Natural killer cell treated with Interleukin-12 subunit alpha and Interleukin-12 subunit beta and Interleukin-15 and Interleukin-18, amount 100 ng/mL, for 72 hours (primary cell): ENCODE results near the gene EXOSC5. TPM values are rescaled to one million over a fixed set of nuclear protein-coding genes. Genes with fewer than 3 reads are reported as not detected.

Experiments used
- ATAC-seq, 2 donors: fragments of 150-1000 bp; cut with Tn5 transposase in 1 of 2; sonication (Bioruptor Pico), chemical (Tn5 transposase) in 1 of 2; 2 replicates each; pipeline ENCODE4 v1.10.0; 2021
- DNase-seq: peaks from one replicate; pipeline ENCODE4 v3.0.0; 2022; ENCODE audit warnings: low spot score
- H3K27ac Mint-ChIP-seq, 2 donors: 1 replicate in 1 of 2; 2 replicates in 1 of 2; pipeline ENCODE4 v1.8.0; 2022; ENCODE audit warnings: mixed read lengths in 2 of 2, mild to moderate bottlenecking in 1 of 2, moderate library complexity in 1 of 2
- H3K27me3 Mint-ChIP-seq, 2 donors: 1 replicate in 1 of 2; 2 replicates in 1 of 2; pipeline ENCODE4 v1.8.0; 2022; ENCODE audit warnings: mixed read lengths in 2 of 2
- H3K36me3 Mint-ChIP-seq: one replicate; pipeline ENCODE4 v1.8.0; 2022; ENCODE audit warnings: mixed read lengths
- H3K4me1 Mint-ChIP-seq, 2 donors: 1 replicate in 1 of 2; 2 replicates in 1 of 2; pipeline ENCODE4 v1.8.0; 2022; ENCODE audit warnings: low read depth in 2 of 2, mixed read lengths in 2 of 2, mild to moderate bottlenecking in 1 of 2
- H3K4me3 Mint-ChIP-seq: one replicate; pipeline ENCODE4 v1.8.0; 2022; ENCODE audit warnings: mixed read lengths
- H3K9me3 Mint-ChIP-seq: 2 replicates; pipeline ENCODE4 v1.8.0; 2022; ENCODE audit warnings: mixed read lengths
- total RNA-seq, 2 donors: library from RNA; stranded (reverse); gene quantifications; one replicate each; pipeline ENCODE4 v1.2.3, GENCODE V29; 2022

The EXOSC5 gene
- total RNA-seq, 2 donors from 2014 or later = 31.5 to 56.6 TPM

DNA sequence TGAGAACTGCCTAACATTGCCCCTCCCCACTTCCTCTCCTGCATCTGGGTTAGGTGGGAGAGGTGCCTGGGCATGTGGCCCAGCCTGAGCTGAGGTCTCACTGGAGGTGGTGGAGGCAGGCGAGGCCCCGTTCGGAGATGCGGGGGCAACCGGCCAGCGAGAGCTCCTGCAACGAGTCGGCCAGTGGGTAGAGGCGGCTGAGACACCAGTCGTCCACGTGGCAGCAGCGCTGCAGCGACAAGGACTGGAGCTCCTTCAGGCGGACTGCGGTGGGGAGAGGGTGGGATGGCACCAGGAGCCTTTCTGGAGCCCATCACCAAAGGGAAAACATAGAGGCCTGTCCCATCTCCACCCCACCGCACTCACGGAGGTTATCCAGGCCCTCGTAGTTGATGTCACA, 36.0 kb upstream of the EXOSC5 start:
- H3K27ac Mint-ChIP-seq = no peak overlapping the region
- no peaks in the 10 kb centered on the region for H3K9me3 Mint-ChIP-seq
- no peaks in the 10 kb centered on the region for H3K27me3 Mint-ChIP-seq
- DNase-seq = no peak
- no peak for ATAC-seq
- H3K4me1 Mint-ChIP-seq = peaks cover 15 to 20% of the 10 kb centered on the region in 2 donors
- peaks cover 6% of the 10 kb centered on the region for H3K36me3 Mint-ChIP-seq
- no peak overlapping the region for H3K4me3 Mint-ChIP-seq

GRCh38 chr19:41431426-41432386, 34.5 kb upstream of the EXOSC5 start:
- peaks cover 24 to 26% of the 10 kb centered on the region in 2 donors for H3K4me1 Mint-ChIP-seq
- H3K27ac Mint-ChIP-seq = no peak overlapping the region
- H3K27me3 Mint-ChIP-seq = no peaks in the 10 kb centered on the region
- no peaks in the 10 kb centered on the region for H3K9me3 Mint-ChIP-seq
- no peak for DNase-seq
- peaks cover 6% of the 10 kb centered on the region for H3K36me3 Mint-ChIP-seq
- ATAC-seq = no peak
- no peak overlapping the region for H3K4me3 Mint-ChIP-seq

DNA sequence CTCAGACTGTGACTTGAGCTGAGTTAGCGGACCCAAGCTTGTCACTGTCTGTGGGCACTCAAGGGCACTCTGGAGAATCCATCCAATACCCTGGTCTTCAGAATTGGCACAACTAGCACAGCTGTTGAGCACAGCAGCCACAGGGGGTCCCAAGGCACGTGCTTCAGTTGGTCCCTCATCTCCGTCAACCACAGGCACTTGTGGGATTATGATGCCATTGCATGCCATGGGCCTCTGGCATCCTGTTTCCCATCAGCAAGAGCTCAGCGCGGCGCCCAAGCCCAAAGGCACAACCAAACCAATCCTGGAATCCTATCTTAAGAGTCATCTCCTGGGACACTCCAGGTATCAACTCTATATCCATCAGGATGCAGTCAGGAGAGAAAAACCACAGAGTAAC, 33.8 kb upstream of the EXOSC5 start:
- Mint-ChIP-seq H3K4me3 (no peak overlapping the region), H3K9me3 (no peaks in the 10 kb centered on the region), H3K36me3 (peaks cover 6% of the 10 kb centered on the region), H3K27ac (no peak overlapping the region), H3K27me3 (no peaks in the 10 kb centered on the region), H3K4me1 (peaks cover 24 to 26% of the 10 kb centered on the region in 2 donors)
- no peak for DNase-seq
- no peak for ATAC-seq

DNA sequence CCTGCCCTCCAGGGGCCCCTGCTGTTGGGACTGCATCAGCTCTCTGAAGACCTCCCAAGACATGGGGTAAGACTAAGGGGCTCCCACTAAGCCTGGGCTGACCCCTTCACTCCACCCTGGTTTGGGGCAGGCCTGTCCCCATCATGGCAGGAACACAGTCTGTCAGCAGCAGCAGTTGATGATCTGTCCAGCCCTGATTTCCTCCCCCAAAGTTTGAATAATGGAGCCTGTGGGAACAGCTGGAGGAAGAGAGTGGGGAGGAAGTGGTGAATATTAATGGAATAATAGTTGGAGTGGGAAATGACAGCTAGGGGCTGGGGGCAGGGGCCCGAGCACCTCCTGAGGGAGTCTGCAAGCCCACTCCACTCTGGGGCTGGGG, 31.3 kb upstream of the EXOSC5 start:
- Mint-ChIP-seq H3K9me3 (no peaks in the 10 kb centered on the region), H3K36me3 (peaks cover 6% of the 10 kb centered on the region), H3K27me3 (no peaks in the 10 kb centered on the region), H3K4me3 (no peak overlapping the region), H3K4me1 (peaks cover 19 to 25% of the 10 kb centered on the region in 2 donors), H3K27ac (peak overlapping the region; percentile 89 to 96)
- ATAC-seq (no peak), DNase-seq (no peak)

GRCh38 chr19:41427647-41428480, 30.7 kb upstream of the EXOSC5 start:
- DNase-seq (no peak), ATAC-seq (peak; percentile 45 to 62)
- no peaks in the 10 kb centered on the region for H3K9me3 Mint-ChIP-seq
- peaks cover 19 to 25% of the 10 kb centered on the region in 2 donors for H3K4me1 Mint-ChIP-seq
- peaks cover 6% of the 10 kb centered on the region for H3K36me3 Mint-ChIP-seq
- H3K4me3 Mint-ChIP-seq = peak overlapping the region; percentile 90
- peak overlapping the region; percentile 89 to 96 for H3K27ac Mint-ChIP-seq
- H3K27me3 Mint-ChIP-seq = no peaks in the 10 kb centered on the region

GRCh38 chr19:41426952-41427646, 29.9 kb upstream of the EXOSC5 start, which contains the start of gene B3GNT8:
TSS of gene B3GNT8 (minus strand) at chr19:41427374. CDS start at chr19:41426778, 596 bp downstream.
- Mint-ChIP-seq H3K9me3 (no peaks in the 10 kb centered on the region), H3K4me3 (peak within 1 kb of the TSS; percentile 90), H3K27me3 (no peaks in the 10 kb centered on the region), H3K36me3 (peaks cover under 1% of the 10 kb centered on the region), H3K4me1 (peaks cover 19 to 25% of the 10 kb centered on the region in 2 donors), H3K27ac (peak within 1 kb of the TSS; percentile 89 to 96)
- ATAC-seq (peak; percentile 78 to 79), DNase-seq (no peak)

DNA sequence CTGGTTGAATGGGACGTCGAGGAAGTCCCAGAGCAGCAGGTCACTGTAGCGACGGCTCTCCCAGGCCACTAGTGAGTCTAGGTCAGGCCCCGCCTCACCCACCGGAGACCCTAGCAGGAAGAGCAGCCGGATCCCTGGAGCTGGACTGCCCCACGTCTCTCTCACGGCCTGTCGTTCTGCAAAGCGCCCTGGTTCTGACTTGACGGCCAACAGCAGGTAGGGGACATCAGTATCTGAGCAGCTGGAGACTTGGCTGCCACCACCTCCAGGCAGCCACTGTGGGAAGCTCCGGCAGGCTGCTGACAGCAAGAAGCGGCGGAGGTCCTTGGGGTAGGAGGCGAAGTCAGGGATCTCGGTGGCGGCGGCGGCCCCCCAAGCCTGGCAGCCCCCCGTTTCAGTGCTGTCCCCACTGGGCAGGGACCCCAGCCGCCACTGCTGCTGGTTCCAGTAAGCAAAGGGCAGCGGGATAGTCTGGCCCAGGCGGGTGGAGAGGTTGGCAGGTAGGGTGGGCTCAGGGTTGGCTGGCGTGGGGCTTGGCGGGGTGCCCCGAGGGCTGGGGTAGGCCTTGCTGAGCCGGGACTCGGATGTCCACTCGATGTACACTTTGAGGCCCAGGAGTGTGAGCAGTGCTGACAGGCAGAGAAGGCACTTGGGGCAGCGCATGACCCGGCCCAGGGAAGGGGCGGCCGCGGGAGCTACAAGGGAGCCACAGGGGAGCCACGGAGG, 29.1 kb upstream of the EXOSC5 start:
- no peaks in the 10 kb centered on the region for H3K27me3 Mint-ChIP-seq
- H3K9me3 Mint-ChIP-seq = no peaks in the 10 kb centered on the region
- ATAC-seq = no peak
- DNase-seq = no peak
- H3K36me3 Mint-ChIP-seq = no peaks in the 10 kb centered on the region
- H3K27ac Mint-ChIP-seq = peak overlapping the region; percentile 89 to 96
- peak overlapping the region; percentile 90 for H3K4me3 Mint-ChIP-seq
- H3K4me1 Mint-ChIP-seq = peaks cover 19 to 28% of the 10 kb centered on the region in 2 donors

DNA sequence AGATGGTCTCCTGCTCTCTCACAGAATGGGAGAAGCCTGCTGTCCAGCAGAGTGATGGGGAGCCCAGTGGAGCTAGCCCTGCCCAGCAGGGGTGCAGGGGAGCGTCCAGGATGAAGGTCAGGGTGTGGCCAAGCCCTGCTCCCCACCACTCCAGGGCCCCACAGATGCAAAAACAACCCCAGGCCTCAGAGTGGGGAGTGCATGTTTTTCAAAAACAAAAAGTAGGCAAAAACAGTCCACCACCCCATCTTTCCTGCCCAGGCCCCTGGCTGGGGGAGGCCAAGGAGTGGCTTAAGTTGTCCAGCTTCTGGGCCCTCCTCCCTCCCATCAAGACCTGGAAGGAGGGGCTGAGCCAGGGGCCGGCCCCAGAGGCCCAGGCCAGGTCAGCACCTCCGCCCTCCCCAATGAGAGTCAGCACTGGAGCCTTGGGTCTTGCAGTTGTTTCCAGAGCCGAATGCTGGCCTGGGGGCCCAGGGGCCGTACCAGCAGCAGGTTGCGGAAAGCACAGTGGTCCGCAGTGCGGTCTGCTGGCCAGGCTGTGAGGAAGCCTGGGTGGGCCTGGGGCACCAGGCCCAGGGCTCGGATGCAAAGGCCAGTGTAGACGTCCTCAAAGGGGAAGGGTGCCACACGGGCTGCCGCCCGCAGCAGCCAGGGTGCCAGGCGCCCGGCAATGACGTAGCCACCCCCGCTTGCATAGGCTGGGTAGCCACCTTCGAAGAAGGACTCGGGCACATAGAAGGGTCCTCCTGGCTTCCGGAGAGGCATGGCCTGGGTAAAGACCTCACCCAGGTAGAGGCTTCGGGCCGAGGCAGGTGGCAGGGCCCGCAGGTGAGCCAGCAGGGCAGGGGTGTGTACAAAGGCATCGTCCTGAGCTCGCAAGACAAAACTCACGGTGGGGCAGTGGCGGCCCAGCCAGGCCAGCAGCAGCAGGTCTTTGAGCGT, 28.3 kb upstream of the EXOSC5 start:
- H3K9me3 Mint-ChIP-seq = no peaks in the 10 kb centered on the region
- H3K4me3 Mint-ChIP-seq = no peak overlapping the region

DNA sequence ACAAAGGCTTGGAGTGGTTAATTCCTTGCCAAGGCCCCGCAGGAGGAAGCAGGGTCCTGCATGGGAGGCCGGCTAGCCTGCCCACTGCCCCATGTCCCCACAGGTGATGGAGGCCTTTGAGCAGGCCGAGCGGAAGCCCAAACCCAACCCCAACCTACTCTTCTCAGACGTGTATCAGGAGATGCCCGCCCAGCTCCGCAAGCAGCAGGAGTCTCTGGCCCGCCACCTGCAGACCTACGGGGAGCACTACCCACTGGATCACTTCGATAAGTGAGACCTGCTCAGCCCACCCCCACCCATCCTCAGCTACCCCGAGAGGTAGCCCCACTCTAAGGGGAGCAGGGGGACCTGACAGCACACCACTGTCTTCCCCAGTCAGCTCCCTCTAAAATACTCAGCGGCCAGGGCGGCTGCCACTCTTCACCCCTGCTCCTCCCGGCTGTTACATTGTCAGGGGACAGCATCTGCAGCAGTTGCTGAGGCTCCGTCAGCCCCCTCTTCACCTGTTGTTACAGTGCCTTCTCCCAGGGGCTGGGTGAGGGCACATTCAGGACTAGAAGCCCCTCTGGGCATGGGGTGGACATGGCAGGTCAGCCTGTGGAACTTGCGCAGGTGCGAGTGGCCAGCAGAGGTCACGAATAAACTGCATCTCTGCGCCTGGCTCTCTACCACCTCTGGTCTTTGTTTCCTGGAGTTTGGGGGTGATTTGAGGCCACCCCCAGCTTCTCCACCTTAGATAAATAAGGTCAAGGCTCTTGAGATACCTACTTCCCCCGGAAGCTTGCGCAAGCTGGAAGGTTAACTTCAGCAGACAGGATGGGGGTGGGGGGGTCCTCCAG, 27.4 kb upstream of the EXOSC5 start:
- ATAC-seq = no peak
- no peaks in the 10 kb centered on the region for H3K36me3 Mint-ChIP-seq
- peak overlapping the region in 1 of 2 donors; percentile 61 for H3K27ac Mint-ChIP-seq
- H3K27me3 Mint-ChIP-seq = no peaks in the 10 kb centered on the region
- DNase-seq = no peak
- peak overlapping the region; percentile 34 for H3K4me3 Mint-ChIP-seq
- peaks cover 19 to 28% of the 10 kb centered on the region in 2 donors for H3K4me1 Mint-ChIP-seq
- H3K9me3 Mint-ChIP-seq = no peaks in the 10 kb centered on the region

More for the DNA sequence above, 28.3 kb upstream of the EXOSC5 start:
- Mint-ChIP-seq H3K36me3 (no peaks in the 10 kb centered on the region), H3K27me3 (no peaks in the 10 kb centered on the region), H3K27ac (peak overlapping the region in 1 of 2 donors; percentile 61), H3K4me1 (peaks cover 19 to 28% of the 10 kb centered on the region in 2 donors)
- ATAC-seq (no peak), DNase-seq (no peak)

DNA sequence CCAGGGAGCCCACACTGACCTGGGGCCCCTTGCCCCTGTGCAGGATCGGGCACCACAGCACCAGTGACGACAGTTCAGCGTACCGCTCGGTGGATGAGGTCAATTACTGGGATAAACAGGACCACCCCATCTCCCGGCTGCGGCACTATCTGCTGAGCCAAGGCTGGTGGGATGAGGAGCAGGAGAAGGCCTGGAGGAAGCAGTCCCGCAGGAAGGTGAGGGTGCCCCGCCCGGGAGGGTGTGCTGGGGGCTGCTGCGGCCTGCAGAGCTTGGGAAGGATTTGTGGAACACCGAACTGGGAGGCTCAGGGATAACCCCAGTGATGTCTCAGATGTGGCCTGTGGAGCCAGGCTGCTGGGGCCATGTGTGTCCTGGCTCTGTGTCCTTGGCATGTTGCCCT, 25.8 kb upstream of the EXOSC5 start:
- H3K9me3 Mint-ChIP-seq = no peaks in the 10 kb centered on the region
- H3K4me3 Mint-ChIP-seq = no peak overlapping the region
- H3K4me1 Mint-ChIP-seq = peaks cover 12 to 23% of the 10 kb centered on the region in 2 donors
- no peaks in the 10 kb centered on the region for H3K27me3 Mint-ChIP-seq
- H3K36me3 Mint-ChIP-seq = no peaks in the 10 kb centered on the region
- DNase-seq (no peak), ATAC-seq (no peak)
- no peak overlapping the region for H3K27ac Mint-ChIP-seq

- peaks cover 7 to 18% of the 10 kb centered on the region in 2 donors for H3K4me1 Mint-ChIP-seq
- no peaks in the 10 kb centered on the region for H3K27me3 Mint-ChIP-seq
- H3K27ac Mint-ChIP-seq = peak overlapping the region in 1 of 2 donors; percentile 52
- no peak overlapping the region for H3K4me3 Mint-ChIP-seq
- H3K36me3 Mint-ChIP-seq = no peaks in the 10 kb centered on the region
- H3K9me3 Mint-ChIP-seq = no peaks in the 10 kb centered on the region
- no peak for DNase-seq
- no peak for ATAC-seq
Measured at GRCh38 chr19:41422456-41422855, 25.3 kb upstream of the EXOSC5 start.
